Measurements from ENCODE around the gene ZBTB7C. TPM values are rescaled to one million over a fixed set of nuclear protein-coding genes. Genes with fewer than 3 reads are reported as not detected.

Gene ZBTB7C
- total RNA-seq, 1 donor from 2014 or later = 0.15 TPM

DNA sequence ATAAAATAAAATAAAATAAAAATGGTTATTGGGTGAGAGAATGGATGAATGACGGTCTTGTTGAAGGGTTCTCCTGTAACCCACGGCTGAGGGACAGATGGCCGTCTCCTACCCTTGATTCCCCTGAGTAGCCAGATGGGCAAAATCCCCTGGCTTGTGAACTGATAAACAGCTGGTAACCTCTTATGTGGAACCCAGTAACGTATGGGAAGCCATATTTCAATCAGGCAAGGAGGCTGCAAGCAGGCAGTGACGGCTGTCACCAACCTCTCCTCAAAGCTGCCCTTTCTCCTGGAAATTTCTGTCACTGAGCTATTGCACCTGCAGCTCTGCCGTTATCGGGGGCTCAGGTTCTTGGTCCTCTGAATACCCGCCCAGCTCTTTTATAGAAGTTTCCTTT, 313.5 kb downstream of the ZBTB7C start:
- H3K4me1 ChIP-seq = peaks cover 9% of the 10 kb centered on the region
- no peaks in the 10 kb centered on the region for H3K9me3 ChIP-seq (ENCODE audit: low read depth)
- no peaks in the 10 kb centered on the region for H3F3A ChIP-seq (ENCODE audit: low read depth)
- no peak overlapping the region for H3K4me3 ChIP-seq
- Mint-ChIP-seq H3K36me3 (no peaks in the 10 kb centered on the region), H3K4me3 (no peak overlapping the region), H3K9me3 (no peaks in the 10 kb centered on the region), H3K27me3 (ENCODE audit: insufficient read depth, low read depth) (peaks cover 3% of the 10 kb centered on the region), H3K27ac (no peak overlapping the region), H3K4me1 (peaks cover 12% of the 10 kb centered on the region)
- no peaks in the 10 kb centered on the region for H3K79me2 ChIP-seq (ENCODE audit: low read depth)
- DNase-seq (ENCODE audit: low spot score) = no peak
- H3K36me3 ChIP-seq = no peaks in the 10 kb centered on the region
- no peak overlapping the region for H3K4me2 ChIP-seq
- H3K27ac ChIP-seq = no peak overlapping the region
- no peak overlapping the region for H3K9ac ChIP-seq
- TF ChIP-seq, protein P1, sequence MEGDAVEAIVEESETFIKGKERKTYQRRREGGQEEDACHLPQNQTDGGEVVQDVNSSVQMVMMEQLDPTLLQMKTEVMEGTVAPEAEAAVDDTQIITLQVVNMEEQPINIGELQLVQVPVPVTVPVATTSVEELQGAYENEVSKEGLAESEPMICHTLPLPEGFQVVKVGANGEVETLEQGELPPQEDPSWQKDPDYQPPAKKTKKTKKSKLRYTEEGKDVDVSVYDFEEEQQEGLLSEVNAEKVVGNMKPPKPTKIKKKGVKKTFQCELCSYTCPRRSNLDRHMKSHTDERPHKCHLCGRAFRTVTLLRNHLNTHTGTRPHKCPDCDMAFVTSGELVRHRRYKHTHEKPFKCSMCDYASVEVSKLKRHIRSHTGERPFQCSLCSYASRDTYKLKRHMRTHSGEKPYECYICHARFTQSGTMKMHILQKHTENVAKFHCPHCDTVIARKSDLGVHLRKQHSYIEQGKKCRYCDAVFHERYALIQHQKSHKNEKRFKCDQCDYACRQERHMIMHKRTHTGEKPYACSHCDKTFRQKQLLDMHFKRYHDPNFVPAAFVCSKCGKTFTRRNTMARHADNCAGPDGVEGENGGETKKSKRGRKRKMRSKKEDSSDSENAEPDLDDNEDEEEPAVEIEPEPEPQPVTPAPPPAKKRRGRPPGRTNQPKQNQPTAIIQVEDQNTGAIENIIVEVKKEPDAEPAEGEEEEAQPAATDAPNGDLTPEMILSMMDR (IDR thresholded peaks at IDR 0.05) = no peak
- TF ChIP-seq EZH2phosphoT487 (IDR thresholded peaks at IDR 0.05) (no peak), EZH2 (IDR thresholded peaks at IDR 0.05) (no peak)
- no peak overlapping the region for H2AFZ ChIP-seq (replicated peaks)
- no peaks in the 10 kb centered on the region for H4K20me1 ChIP-seq (ENCODE audit: low read depth)
- no peaks in the 10 kb centered on the region for H3K27me3 ChIP-seq

DNA sequence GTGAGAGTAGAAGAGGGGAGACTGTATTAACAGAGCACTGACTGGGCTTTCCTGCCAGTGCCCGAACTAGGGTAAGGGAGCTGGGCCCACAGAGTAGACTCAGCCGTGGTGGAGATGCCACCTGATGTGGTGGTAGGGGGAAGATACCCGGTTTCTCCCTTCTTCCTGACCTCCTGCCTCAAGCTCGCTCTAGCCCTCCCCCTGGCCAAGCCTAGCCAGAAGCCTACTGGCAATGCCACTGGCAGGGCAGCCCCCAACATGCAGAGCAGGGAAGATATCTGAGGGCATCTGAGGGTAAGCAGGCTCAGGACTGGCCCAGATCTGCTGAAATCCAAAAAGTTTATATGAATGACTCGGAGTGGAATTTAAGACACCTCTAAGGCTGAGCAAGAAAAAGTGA, 316.1 kb downstream of the ZBTB7C start:
- no peaks in the 10 kb centered on the region for H3K9me3 ChIP-seq (ENCODE audit: low read depth)
- H3K27me3 ChIP-seq = no peaks in the 10 kb centered on the region
- H3K4me3 ChIP-seq = no peak overlapping the region
- TF ChIP-seq EZH2 (IDR thresholded peaks at IDR 0.05) (no peak), EZH2phosphoT487 (IDR thresholded peaks at IDR 0.05) (no peak)
- TF ChIP-seq, protein P1 (IDR thresholded peaks at IDR 0.05) = no peak
- H3K27me3 Mint-ChIP-seq (ENCODE audit: insufficient read depth, low read depth) = no peaks in the 10 kb centered on the region
- no peak overlapping the region for H3K27ac ChIP-seq
- no peaks in the 10 kb centered on the region for H3F3A ChIP-seq (ENCODE audit: low read depth)
- no peaks in the 10 kb centered on the region for H3K9me3 Mint-ChIP-seq
- no peaks in the 10 kb centered on the region for H3K36me3 ChIP-seq
- H3K79me2 ChIP-seq (ENCODE audit: low read depth) = no peaks in the 10 kb centered on the region
- H3K4me1 ChIP-seq = no peaks in the 10 kb centered on the region
- no peak overlapping the region for H3K27ac Mint-ChIP-seq
- no peak overlapping the region for H3K9ac ChIP-seq
- H2AFZ ChIP-seq (replicated peaks) = no peak overlapping the region
- DNase-seq (ENCODE audit: low spot score) = no peak
- H4K20me1 ChIP-seq (ENCODE audit: low read depth) = no peaks in the 10 kb centered on the region
- no peak overlapping the region for H3K4me2 ChIP-seq
- H3K4me1 Mint-ChIP-seq = peaks cover 4% of the 10 kb centered on the region
- H3K36me3 Mint-ChIP-seq = no peaks in the 10 kb centered on the region
- no peak overlapping the region for H3K4me3 Mint-ChIP-seq

DNA sequence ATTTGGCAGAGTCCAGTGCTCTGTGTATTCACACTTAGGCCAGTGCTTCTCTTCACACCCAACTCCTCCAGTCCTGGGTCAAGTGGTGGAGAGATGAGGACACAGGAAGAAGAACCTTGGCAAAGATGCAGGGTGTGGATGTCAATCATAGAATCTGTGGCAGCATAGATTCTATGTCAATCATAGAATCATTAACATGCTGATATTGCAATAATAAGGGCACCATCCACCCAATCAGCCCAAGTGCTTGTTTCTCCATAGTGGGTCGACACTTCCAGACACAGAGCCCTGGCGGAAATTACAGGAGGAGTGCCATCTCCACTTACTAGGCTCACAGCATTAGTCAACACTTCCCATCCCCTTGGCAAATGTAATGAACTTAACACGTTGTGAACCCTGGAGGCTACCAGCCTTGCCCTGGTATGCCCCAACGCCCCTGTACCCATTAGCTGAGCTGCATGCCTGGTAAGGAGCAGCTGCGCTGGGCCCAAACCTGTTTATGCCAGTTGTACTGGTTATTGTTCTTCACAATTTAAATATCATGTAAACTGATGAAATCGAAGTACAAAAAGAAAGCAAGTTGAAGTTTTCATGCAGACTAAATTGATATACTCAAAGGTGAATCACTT, 317.2 kb downstream of the ZBTB7C start:
- H3K4me1 Mint-ChIP-seq = peaks cover 4% of the 10 kb centered on the region

More for the DNA sequence above, 317.2 kb downstream of the ZBTB7C start:
- Histone ChIP-seq H3F3A (ENCODE audit: low read depth) (no peaks in the 10 kb centered on the region), H3K9me3 (ENCODE audit: low read depth) (no peaks in the 10 kb centered on the region), H3K27me3 (no peaks in the 10 kb centered on the region), H3K9ac (no peak overlapping the region), H3K27ac (no peak overlapping the region), H3K36me3 (no peaks in the 10 kb centered on the region), H2AFZ (replicated peaks) (no peak overlapping the region), H3K4me2 (no peak overlapping the region), H3K4me1 (no peaks in the 10 kb centered on the region), H4K20me1 (ENCODE audit: low read depth) (no peaks in the 10 kb centered on the region), H3K79me2 (ENCODE audit: low read depth) (no peaks in the 10 kb centered on the region), H3K4me3 (no peak overlapping the region)
- TF ChIP-seq EZH2phosphoT487 (IDR thresholded peaks at IDR 0.05) = no peak
- TF ChIP-seq, protein P1 (IDR thresholded peaks at IDR 0.05) = no peak
- no peak for TF ChIP-seq EZH2 (IDR thresholded peaks at IDR 0.05)
- Mint-ChIP-seq H3K4me3 (no peak overlapping the region), H3K9me3 (no peaks in the 10 kb centered on the region), H3K27ac (no peak overlapping the region), H3K27me3 (ENCODE audit: insufficient read depth, low read depth) (no peaks in the 10 kb centered on the region), H3K36me3 (no peaks in the 10 kb centered on the region)
- no peak for DNase-seq (ENCODE audit: low spot score)
